ENCODE data around the gene CSGALNACT2.

DNA sequence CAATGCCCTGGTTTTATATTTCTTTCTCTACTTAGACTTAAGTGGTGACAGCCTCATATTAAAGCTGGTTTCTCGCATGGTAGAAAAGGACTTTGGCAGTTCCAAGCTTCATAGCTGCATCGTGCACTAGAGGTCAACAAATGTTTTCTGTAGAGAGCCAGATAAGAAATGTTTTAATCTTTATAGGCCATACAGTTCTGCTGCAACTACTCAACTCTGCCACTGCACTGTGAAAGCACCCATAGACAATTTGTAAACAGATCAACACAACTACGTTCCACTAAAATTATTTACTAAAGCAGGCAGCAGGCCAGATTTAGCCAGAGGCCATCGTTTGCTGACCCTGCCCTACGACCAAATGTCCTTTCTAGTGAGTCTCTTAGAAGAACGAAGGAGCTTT lies 36.7 kb downstream of the CSGALNACT2 start:
- no peak for TF ChIP-seq HNRNPH1 (optimal IDR thresholded peaks at IDR 0.05; ENCODE audit: low read depth, low read length)
- TF ChIP-seq, protein P1, sequence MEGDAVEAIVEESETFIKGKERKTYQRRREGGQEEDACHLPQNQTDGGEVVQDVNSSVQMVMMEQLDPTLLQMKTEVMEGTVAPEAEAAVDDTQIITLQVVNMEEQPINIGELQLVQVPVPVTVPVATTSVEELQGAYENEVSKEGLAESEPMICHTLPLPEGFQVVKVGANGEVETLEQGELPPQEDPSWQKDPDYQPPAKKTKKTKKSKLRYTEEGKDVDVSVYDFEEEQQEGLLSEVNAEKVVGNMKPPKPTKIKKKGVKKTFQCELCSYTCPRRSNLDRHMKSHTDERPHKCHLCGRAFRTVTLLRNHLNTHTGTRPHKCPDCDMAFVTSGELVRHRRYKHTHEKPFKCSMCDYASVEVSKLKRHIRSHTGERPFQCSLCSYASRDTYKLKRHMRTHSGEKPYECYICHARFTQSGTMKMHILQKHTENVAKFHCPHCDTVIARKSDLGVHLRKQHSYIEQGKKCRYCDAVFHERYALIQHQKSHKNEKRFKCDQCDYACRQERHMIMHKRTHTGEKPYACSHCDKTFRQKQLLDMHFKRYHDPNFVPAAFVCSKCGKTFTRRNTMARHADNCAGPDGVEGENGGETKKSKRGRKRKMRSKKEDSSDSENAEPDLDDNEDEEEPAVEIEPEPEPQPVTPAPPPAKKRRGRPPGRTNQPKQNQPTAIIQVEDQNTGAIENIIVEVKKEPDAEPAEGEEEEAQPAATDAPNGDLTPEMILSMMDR (CRISPR knock-in tag; IDR thresholded peaks at IDR 0.05) = no peak
- TF ChIP-seq, protein P2, sequence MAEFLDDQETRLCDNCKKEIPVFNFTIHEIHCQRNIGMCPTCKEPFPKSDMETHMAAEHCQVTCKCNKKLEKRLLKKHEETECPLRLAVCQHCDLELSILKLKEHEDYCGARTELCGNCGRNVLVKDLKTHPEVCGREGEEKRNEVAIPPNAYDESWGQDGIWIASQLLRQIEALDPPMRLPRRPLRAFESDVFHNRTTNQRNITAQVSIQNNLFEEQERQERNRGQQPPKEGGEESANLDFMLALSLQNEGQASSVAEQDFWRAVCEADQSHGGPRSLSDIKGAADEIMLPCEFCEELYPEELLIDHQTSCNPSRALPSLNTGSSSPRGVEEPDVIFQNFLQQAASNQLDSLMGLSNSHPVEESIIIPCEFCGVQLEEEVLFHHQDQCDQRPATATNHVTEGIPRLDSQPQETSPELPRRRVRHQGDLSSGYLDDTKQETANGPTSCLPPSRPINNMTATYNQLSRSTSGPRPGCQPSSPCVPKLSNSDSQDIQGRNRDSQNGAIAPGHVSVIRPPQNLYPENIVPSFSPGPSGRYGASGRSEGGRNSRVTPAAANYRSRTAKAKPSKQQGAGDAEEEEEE (CRISPR knock-in tag; IDR thresholded peaks at IDR 0.05; ENCODE audit: borderline replicate concordance) = no peak
- TF ChIP-seq ZNF331 (CRISPR knock-in tag; IDR thresholded peaks at IDR 0.05) = no peak

All from HepG2 (cell line).